Stromal cell of bone marrow (primary cell): ENCODE results near the gene GSC2.

ENCODE experiments used
- DNase-seq: peaks from one replicate; pipeline ENCODE4 v3.0.0-alpha.2; 2012; ENCODE audit warnings: low read depth

Gene GSC2

GRCh38 chr22:19152942-19153883, 3.1 kb upstream of the GSC2 start:
- no peak for DNase-seq

GRCh38 chr22:19151329-19152191, 1.5 kb upstream of the GSC2 start:
- DNase-seq = no peak

DNA sequence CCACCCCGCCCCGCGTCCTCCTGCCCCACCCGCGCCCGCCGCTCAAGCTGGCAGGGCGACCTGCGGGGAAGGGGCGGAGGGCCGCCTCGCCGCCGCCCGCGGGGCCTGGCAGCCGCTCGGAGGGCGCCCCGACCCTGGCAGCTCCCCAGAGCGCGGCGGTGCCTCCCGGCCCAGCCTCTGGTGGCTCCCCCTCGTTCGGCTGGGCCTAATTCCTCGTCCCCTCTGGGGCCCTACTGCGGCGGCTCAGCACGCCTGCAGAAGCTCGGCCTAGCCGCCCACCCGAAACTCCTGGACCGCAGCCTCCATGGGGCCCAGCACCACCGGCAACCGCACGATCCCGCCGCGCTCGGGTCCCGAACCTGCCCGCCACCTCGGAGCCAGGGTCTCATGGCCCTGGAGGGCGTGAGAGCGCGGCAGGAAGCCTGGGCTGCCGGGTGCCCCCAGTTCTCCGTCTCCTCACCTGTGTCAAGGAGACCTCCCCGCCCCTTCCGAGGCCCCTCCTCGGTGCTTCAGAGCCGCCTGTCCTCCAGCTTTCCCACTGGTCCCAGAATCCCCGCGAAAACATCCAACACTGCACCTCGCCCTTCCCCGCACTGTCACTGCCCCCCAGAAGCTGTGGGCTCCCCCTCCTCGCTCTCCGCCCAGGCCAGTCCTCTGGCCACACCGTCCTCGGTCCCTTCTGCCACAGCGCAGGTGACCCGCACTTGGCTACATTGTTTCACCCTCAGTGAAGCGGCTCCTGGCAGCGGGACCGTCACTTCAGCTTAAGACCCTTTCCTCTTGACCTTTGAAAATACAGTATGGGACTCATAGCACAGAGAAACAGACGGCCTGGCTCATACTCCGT, 613 bp upstream of the GSC2 start:
- no peak for DNase-seq

GRCh38 chr22:19149047-19149883, 827 bp downstream of the GSC2 start:
- no peak for DNase-seq

DNA sequence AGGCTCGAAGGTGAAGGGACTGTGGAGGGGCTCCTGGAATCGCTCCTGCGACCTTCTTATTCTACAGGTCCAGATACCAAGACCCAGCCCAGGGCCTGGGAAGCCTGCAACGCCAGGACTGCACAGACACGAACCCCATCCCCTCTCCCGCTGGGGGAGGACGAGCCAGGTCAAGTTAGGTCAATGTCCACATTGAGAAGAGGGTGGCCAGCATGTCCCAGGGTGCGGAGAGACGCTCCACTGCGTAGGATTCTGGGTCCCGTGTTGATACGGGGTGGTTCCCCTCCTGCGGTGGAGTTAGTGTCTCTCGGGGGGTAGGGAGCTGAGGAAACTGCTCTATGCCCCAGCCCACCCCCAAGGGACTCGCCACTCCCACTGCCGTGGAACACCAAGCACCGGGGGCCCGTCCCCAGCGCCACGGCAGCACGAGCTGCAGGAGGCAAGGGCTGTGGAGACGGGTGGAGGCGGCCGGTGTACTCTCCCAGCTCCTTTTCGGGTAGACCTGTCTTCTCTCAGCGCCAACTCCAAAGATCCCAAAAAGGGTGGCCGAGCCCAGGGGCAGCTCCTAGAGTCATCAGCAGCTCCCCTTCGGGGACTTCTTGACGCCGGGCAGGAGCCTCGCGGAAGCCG, 1.6 kb downstream of the GSC2 start:
- no peak for DNase-seq

GRCh38 chr22:19147195-19147780, 2.8 kb downstream of the GSC2 start:
- no peak for DNase-seq

DNA sequence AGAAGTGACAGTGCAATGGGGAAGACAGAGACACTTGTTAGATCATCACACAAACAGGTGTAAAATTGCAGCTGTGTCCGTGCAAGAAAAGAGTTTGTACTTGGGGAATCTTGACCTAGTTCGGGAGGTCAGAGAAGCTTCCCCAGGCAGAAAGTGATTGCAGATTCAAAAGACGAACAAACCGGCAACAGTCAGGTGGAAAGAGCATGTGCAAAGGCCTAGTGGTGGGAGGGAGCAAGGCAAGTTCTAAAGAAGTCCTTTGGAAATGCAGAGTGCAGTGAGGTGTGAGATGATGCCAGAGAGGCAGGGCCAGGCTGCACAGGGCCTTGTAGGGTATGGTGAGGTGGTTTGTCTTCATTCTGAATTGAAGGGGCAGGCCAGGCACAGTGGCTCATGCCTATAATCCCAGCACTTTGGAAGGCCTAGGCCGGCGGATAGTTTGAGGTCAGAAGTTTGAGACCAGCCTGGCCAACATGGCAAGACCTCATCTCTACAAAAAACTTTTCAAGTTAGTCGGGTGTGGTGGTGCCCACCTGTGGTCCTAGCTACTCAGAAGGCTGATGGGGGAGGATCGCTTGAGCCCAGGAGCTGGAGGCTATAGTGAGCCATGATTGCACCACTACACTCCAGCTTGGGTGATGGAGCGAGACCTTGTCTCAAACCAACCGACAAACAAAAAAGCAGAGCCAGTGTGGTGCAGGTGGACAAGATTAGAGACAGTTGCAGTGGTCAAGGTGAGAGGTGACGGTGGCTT, 3.7 kb downstream of the GSC2 start:
- no peak for DNase-seq

- DNase-seq = no peak
These were observed 6.1 kb downstream of the GSC2 start for GRCh38 chr22:19143967-19144400.

DNA sequence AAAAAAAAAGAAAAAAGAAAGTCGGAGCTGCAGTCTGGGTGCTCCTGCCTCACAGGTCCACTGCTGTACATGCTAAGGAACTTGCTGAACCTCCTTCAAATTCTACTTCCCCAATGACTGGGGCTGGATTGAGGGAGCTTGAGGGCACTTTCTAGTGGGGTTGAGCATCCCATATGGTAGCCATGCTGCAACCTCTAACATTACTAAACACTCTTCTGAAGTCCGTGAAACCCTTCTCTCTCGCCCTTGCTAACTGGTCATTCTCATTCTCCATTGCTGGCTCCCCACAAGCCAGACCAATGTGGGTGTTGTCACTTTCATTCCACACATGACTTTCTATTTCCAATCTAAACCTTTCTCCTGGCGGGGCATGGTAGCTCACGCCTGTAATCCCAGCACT, 6.9 kb downstream of the GSC2 start:
- no peak for DNase-seq

GRCh38 chr22:19142394-19142793, 7.7 kb downstream of the GSC2 start:
- DNase-seq = no peak

- DNase-seq = no peak
These were observed 10.1 kb downstream of the GSC2 start for GRCh38 chr22:19139974-19140373.

- DNase-seq = no peak
These were observed 11.1 kb downstream of the GSC2 start for GRCh38 chr22:19139001-19139356.

DNA sequence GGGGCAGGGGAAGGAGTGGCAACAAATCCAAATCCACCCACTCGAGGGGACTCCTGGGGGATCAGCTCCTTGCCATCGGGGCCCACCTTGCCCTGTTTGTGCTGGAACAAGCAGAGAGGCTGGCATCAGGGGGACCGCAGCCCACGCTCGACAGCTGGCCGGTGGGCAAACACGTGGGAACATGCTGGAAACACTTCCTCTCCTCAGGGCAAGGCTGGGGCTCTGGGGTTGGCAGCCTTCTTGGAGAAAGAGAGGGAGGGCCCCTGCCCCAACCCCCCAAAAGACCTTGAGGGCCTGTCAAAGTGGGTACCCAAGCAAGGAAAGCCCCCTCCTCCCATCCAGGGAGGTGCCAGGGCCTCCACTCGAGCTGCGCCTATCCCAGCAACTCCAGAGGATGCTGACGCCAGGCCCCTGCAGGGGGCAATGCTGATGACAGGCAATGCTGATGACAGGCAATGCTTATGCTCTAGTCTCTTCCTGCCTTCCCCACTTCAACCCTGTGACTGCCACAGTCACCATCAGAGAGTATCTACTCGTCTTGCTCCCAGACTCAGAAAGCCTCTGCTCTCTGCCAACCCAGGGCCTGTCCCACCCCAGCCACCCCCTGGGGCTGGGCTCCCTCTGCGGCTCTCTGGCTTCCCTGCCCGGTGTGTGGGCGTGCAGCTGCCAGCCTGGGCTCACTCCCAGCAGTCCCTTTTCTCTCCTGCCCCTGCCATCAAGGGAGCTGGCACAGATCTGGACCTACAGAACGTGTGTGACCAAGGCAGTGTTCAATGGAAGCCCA, 11.7 kb downstream of the GSC2 start:
- no peak for DNase-seq

DNA sequence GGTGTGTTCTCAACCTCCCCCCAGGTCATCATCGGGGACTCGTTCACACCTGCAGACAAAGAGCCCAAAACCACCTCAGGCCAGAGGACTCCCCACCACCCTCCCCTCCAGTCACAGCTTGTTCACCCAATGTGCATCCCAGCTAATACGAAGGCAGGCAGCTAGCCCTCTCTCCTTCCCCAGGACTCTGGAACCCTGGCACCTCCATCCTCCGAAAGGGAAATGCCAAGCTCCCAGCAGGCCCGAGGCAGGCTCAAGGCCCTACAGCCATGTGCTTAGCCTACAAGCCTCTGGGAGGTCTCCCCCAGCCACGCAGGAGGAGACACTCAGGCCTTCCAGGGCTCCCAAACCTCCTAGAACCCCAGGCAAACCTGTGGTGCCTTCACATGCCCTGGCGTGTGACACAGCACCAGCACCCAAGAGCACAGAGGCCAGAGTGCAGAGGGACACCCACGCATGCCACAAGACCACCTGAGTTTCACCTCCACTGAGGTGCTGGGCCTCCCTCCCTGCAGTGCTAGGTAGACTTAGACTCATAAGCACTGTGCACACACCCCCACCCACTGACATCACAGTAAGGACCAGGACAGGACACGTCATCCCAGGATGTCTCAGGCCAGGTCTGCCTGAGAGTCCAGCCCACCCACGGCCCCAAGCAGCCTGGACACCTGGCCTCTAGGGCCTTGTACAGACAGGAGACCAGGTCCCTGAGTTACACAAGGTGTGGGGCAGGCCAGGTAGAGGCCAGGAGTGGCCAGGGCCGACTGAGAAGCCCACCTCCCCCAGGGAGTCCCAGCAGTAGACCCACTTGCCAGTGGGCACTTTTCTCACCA, 12.5 kb downstream of the GSC2 start:
- DNase-seq = no peak

DNA sequence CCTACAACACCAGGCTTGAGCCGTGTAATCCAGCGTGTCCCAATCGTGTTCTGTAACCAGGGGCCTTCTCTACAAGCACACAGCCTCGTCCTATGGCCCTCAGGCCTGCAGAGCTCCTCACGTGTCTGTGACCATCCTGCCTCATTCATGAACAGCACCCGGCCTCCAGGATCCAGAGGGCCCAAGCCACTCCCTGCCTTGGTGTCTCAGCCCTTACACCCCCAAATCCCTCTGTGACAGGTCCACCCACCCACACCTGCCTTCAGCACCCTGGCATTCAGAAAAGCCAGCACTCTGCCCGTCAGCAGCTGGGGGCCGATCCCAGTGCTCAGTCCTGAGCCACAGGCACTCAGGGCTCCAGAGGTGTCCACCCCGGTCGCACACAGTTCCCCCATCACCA, 13.2 kb downstream of the GSC2 start:
- DNase-seq = no peak

- DNase-seq = no peak
These were observed 15.2 kb downstream of the GSC2 start for GRCh38 chr22:19134874-19135273.

DNA sequence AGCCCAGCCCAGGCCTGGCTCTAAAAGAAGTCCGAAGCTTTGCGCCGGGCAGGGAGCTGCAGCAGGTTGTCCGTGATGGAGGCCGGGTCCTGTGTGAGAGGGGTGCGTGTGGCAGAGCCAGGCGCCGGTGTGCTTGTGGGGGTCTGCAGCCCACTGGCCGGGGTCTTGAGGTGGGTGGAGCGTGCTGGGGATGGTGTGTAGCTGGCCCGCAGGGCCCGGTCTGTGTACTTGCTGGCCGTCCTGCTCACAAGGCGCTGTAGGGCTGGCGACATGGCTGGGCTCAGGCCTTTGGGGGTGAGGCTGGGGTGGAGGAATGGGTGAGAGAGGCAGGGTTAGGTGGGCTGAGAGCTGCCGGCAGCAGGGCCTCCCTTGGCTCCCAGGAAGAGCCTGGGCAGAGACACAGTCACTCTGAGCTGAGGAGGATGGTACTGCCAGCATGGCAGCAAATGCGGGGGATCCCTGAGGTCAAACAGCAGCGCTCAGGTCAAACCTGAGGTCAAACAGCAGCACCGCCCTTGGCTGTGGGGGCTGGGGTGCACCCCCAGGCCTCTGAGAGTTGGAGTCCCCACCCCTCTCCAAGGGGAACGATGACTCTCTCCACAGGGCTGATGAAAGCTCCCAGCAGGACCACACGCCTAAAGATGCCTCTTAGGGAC, 15.8 kb downstream of the GSC2 start:
- no peak for DNase-seq
